Activated T-helper 9 cell treated with anti-CD3 and anti-CD28 coated beads, Interleukin-2, amount 50 U/mL, for 16 hours (primary cell): ENCODE results near the gene AADAT.
"Not testable (repeated sequence)": the region's sequence is repeated elsewhere in the genome, so short reads cannot be mapped to it uniquely, and the experiment has no call there.

Source experiments
- DNase-seq: peaks from one replicate; pipeline ENCODE4 v3.0.0-alpha.2; 2020; ENCODE audit warnings: low read depth

Gene AADAT

DNA sequence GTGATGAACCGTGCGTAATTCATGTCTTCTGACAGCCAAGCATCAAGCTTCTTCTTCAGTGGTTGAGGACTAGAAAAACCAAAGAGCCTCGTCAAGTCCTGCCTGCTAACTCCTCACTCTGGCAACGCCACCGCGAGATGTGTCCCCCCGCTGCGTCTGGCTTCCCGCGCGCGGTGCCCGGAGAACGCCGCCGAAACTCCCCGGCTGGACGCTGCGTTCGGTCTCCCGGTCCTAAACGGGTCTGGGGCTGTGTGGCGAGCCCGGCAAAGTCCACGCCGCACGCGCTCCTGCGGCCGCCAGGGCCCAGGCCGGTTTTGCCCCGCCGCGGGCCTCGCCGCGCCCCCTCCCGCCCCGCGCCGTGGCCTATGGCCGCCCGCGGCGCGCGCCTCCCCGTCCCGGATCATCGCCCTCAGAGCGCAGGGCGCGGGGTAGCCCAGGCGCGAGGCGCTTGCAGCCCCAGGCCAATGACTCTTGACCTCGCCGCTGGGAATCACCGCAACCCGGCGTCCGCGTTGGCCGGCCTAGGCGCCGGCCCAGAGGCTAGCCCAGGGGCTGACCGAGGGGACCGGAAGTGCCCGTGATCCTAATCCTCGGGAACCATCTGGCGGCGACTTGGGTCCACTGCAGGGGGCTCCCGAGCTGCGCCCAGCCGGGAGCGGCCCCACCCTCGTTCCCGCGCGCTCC is at the start of gene AADAT:
AADAT (minus strand) TSS at position 289 of the 684 bp plus-strand sequence; CDS start at position 23, 266 bp downstream.
- DNase-seq, result no peak

DNA sequence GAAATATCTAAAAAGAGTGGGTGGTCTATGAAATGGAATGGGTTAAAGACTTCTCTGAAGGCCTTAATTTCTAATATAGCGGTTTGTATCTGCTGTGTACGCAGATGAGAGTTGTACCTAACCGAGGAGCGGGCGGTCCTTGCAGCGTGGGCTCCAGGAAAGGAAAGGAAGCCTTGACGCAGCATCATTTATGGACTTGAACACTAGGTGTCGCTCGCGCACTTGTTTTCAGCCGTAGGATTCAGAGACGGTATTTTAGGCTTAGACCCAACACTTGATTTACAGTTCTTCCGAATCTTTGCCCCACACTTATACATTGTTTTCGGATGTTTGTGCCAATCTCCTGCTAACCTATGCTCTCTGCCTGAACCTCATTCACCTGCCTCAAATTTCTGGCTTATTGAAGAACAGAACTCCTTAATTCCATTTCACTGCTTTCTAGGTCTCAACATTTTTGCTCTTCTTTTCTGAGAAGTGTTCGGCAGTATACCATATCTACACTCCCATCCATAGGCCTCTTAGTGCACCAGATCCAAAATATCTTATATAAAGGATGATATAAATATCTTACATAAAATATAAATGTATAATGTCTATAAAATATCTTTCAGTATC is 48.9 kb upstream of the AADAT start:
- peak; percentile 20 for DNase-seq

DNA sequence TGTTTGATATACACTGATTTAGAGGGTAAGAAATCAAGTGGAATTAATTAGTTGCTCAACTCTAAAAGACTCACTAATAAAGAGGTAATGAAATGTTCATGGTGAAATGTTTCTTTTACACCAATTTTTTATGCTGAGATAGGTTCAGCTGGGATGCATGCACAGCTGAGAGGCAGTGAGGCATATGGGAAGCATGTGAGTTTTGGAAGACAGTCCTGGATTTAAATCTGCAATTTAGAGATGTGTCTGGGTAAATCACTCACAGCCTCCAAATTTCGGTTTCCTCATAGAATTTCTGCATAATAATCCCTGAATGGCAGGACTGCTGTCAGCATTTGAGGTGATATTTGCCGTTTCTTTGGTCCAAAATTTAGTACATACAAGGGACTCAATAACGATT is 48.2 kb upstream of the AADAT start:
- no peak for DNase-seq

DNA sequence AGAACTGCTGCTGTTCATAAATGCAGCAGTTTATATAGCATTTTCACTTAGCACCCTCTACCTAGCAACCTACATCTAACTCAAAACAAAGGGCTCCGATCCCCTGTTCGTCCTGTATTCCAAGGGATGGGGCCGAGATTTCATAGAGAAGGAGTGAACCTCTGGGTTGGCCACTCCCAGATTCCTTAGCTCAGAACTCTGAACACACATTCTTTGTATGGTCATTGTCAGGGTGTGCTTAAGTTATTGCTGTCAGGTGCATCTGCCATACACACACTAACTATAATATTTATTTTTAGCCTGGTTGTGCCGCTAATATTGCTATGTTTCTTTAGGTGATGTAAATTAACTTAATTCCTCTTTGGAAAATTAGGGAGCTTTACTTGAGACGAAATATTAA is 47.7 kb upstream of the AADAT start:
- no peak for DNase-seq

DNA sequence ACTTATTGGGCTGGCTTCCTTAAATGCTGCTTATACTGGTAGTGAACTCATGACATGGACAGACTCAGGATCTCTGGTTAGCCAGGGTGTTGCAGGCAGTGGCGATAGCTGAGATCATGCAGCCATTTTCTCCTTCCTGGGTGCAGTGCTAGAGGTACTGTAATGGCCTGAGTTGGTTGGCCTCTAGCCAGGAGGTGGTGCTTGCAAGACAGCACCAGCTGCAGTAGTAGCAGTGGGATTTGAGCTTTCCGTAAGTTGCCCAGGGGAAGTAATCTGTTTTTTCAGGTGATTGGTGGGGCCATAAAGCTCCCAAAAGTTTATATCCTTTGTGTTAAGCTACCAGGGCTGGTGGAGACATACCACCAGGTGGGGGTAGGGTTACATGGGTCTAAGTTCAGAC is 45.1 kb upstream of the AADAT start:
- DNase-seq, result no peak

DNA sequence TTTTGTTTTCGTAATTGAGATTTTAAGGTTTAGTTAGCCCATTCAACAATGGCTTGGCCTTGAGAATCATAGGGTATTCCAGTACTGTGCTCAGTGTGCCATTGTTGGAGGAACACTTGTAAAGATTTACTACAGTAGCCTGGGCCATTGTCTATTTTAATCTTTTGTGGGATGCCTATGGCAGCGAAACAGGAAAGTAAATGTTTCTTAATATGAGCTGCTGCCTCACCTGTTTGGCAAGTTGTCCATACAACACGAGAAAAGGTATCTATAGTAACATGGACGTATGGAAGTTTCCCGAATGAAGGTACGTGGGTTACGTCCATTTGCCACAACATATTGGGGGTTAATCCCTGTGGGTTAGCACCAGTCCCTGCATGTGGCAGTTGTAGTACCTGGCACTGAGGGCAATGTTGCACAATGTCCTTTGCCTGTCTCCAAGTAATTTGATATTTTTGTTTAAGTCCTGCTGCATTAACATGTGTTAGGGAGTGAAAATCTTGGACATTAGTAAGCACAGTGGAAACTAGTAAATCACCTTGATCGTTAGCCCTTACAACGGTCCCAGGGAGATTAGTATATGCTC is 38.6 kb upstream of the AADAT start:
- no peak for DNase-seq

DNA sequence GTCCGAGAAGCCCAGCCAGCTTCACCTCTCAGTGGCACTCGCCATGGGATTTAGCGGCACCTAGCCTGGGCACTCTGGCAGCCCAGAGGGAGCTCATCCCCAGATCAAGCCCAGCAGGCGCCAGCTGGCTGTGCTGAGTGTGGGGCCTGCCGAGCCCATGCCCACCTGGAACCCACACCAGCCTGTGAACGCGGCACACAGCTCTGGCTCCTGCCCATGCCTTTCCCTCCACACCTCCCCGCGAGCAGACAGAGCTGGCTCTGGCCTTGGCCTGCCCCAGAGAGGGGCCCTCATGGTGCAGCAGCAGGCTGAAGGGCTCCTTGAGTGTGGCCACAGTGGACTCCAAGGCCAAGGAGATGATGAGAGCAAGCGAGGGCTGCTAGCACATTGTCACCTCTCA is 38.0 kb upstream of the AADAT start:
- no peak for DNase-seq

DNA sequence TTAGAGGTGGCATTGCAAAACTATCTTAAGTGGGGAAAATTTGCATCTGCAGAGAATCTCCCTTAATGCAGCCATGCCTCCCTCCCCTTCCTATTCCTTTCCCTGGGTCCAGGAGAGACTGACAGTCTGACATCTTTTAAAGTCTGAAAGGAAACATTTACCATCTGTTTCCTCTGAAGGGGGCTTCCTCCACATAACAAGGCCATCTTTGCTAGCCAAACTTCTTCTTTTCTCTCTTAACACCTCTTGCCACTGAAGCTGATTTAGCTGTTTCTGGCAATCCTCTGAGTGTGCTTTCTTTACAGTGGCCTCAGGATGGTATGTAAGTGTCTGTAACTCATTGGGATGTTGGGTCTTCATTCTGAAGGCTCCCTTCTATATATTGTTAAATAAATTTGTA is 34.6 kb upstream of the AADAT start:
- no peak for DNase-seq

DNA sequence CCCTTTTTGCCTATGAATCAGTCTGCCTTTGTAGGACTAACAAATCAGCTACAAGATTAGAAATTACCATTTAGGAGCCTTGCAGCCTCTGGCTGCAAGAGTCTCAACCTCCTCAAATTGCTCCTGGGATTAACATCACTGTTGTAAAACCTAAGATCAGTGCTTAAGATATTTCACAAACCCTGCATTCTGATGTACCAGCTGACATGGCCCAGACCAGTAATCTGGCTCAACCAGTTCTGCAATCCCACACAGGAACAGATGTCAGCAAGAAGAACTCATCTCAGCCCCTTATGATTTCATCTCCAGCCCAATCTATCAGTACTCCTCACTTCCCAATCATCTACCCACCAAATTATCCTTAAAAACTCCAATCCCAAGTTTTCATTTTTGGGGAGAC is 32.5 kb upstream of the AADAT start:
- no peak for DNase-seq

DNA sequence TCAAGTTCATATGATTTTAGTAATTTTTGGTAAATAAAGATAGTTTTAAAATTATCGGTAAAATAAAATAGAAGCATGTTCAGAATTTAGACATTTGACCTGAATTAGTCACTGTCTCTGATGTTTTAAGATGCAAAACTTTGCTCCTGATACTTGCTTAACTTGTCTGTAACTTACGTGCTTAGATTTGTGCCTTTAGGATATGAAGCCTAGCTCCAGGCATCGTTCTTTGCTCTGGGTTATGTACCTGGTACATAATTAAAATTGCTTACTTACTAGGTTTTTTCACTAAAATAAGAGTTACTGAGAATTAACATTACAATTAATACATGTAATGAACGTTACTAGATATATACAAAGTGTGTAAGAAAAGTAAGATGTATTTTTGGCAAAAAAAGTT is 24.9 kb upstream of the AADAT start:
- no peak for DNase-seq

DNA sequence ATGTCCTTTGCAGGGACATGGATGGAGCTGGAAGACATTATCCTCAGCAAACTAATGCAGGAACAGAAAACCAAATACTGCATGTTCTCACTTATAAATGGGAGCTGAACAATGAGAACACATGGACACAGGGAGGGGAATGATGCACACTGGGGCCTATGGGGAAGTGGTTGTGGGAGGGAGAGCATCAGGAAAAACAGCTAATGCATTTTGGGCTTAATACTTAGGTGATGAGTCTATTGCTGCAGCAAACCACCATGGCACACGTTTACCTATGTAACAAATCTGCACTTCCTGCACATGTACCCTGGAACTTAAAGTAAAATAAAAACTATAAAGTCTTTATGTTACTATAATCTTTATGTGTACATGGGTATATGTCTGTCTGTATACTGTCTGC is 24.4 kb upstream of the AADAT start:
- DNase-seq, result not testable (repeated sequence)

DNA sequence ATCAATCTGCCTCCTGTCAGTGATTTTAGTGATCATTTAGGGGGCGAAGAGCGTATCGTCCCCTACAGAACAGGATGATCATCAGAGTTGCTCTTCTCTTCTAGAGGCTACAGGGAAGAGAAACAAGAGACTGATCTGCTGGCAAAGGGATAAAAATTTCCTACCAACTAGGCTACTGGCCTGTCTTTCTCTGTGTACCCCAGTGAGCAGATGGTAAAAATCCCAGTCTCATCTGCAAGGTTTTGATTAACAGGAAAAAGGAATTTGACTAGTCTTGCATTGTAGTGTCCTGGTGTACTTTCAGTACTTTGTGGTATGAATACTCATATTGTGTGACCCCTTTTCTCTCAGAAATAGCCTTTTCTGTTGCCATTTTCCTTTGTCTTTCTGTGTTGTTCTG is 21.8 kb upstream of the AADAT start:
- DNase-seq, result no peak

DNA sequence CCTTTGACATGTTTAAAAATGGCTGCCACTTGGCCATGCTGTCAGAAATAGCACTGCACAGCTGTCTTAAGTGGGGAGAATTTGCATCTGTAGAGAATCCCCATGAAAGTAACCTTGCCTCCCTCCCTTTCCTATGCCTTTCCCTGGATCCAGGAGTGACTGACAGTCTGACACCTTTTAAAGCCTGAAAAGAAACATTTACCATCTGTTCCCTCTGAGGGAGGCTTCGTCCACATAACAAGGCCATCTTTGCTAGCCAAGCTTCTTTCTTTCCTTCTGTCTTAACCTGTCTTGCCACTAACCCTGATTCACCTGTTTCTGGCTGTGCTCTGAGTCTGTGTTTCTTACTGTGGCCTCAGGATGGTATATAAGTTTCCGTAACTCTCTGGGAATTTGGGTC is 21.3 kb upstream of the AADAT start:
- DNase-seq, result no peak

DNA sequence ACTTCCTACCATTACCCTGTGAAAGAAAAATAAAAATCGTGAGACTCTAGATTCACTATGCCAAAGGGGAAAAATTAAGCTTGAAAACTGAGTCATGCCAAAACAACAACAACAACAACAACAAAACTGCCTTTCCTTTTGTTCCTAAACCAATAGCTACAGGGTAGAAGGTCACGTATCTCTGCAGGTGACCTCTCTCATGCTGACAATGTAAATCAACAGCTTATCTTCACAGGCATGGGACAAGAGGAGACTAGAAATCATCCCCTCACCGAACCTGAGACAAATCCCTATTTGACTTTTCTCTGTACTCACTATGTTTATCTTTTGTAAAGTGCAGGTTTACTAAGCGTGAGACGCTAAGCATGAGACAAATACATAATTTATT is 20.5 kb upstream of the AADAT start:
- DNase-seq, result no peak

DNA sequence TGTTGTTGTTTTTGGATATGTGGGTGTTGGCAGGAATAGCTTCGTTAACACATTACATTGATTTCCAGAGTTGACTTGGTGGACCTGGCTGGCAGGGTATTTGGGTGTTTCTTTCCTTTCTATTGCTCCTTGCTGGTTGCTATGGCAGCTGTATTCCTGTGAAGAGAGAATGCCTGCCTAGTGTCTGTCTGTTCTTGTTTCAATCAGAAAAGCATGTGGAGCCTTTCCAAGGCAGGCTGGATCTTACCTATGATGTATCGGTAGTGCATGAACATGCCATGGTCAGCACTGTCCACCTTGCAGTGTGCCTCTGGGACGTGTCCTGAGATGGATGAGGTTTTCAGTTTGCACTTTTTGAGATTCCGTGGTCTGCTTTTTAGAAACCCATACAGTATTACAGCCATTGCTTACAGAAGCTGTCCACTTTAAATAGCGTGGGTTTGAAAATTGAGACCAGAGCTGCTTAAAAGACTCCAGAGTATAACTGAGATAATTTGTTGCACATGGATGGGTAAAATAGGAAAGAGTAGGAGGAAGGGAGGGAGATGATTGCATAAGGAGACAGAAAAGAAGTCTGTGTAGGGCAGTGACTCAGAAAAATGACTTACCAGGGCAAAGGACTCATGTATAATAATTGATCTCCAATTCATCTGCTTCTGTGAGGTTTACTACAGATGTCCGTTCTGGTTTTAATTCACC is 20.0 kb upstream of the AADAT start:
- no peak for DNase-seq

DNA sequence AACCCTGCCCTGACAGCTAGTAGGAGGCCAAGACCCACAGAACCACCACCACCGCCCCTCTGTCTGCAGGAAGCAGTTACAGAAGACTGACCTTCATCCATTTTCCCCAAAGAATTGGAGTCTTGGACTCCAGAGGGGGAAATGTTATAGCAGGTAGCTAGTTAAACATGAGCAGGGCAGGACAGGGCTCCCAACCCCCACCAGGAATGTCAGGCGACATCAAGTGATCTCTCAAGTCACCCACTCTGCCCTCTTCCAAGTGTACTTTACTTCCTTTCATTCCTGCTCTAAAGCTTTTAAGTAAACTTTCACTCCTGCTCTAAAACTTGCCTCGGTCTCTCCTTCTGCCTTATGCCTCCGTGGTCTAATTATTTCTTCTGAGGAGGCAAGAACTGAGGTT is 17.1 kb upstream of the AADAT start:
- no peak for DNase-seq

DNA sequence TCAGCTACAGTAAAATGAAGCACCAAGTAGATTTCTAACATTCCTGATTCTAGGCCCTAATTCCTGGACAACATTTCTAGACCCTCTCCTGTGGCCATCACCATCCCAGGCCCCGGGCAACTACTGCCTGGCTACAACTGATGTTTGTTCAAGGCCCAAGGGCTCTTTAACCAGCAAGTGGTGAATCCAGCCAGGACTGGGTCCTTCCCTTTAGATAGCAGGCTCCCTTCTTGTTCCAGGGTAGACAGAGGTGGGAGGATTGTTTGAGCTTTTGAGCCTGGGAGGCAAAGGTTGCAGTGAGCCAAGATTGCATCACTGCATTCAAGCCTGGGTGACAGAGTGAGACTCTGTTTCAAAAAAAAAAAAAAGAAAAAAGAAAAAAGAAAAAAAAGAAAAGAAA is 12.7 kb upstream of the AADAT start:
- DNase-seq, result no peak

DNA sequence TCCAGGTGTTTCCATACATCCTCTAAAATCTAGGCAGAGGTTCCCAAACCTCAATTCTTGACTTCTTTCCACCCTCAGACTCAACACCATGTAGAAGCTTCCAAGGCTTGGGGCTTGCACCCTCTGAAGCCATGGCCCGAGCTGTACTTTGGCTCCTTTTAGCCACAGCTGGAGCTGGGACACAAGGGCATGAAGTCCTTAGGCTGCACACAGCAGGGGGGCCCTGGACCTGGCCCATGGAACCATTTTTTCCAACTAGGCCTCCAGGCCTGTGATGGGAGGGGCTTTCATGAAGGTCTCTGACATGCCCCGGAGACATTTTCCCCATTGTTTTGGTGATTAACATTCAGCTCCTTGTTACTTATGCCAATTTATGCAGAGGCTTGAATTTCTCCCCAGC is 8.4 kb upstream of the AADAT start:
- not testable (repeated sequence) for DNase-seq

DNA sequence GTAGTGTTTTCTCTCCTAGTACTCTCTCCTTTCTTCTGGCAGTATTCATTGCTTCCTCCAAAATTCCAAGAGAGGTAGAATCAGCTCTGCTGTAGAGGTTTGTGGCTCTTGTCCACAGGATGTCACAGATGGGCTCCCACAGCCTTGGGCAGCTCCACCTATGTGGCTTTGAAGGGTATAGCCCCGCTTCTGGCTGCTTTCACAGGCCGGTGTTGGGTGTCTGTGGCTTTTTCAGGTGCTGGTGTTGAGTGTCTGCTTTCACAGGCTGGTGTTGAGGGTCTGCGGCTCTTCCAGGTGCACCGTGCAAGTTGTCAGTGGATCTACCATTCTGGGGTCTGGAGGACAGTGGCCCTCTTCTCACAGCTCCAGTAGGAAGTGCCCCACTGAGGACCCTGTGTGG is 7.9 kb upstream of the AADAT start:
- no peak for DNase-seq

DNA sequence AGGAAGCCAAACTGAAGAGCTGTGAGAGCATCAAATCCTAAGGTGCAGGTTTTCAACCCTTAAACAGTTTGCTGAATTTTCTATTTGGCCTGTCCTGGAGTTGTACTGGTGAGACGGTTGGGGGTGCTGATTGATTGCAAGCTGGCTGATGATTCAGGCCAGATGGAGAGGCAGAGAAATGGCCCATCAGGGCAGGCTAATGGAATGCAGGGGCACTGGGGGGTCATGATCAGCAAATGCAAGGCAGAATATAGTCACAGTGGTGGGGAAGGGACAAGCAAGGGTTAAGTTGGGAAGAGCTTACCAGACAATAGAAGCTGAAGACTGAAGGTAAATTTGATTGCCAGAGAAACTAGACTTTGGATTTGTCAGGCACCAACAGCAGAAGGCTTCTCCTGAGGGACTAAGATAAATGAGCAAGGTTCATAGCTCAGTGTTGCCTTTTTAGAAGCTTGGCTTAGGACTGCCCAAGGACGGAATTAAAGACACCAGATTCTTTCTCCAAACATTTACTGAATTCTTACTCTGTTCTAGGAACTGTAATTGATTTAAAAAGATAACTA is 4.3 kb upstream of the AADAT start:
- DNase-seq, result no peak

DNA sequence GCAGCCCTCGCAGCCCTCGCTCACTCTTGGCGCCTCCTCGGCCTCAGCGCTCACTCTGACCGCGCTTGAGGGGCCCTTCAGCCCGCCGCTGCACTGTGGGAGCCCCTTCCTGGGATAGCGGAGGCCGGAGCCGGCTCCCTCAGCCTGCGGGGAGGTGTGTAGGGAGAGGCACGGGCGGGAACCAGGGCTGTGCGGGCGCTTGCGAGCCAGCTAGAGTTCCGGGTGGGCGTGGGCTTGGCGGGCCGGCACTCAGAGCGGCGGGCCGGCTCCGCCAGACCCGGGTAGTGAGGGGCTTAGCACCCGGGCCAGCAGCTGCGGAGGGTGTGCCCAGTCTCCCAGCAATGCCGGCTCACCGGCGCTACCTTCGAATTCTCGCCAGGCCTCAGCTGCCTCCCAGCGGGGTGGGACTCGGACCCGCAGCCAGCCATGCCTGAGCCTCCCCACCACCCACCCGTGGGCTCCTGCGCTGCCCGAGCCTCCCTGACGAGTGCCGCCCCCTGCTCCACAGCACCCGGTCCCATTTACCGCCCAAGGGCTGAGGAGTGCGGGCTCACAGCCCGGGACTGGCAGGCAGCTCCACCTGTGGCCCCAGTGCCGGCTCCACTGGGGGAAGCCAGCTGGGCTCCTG is 1.4 kb upstream of the AADAT start:
- DNase-seq, result no peak

DNA sequence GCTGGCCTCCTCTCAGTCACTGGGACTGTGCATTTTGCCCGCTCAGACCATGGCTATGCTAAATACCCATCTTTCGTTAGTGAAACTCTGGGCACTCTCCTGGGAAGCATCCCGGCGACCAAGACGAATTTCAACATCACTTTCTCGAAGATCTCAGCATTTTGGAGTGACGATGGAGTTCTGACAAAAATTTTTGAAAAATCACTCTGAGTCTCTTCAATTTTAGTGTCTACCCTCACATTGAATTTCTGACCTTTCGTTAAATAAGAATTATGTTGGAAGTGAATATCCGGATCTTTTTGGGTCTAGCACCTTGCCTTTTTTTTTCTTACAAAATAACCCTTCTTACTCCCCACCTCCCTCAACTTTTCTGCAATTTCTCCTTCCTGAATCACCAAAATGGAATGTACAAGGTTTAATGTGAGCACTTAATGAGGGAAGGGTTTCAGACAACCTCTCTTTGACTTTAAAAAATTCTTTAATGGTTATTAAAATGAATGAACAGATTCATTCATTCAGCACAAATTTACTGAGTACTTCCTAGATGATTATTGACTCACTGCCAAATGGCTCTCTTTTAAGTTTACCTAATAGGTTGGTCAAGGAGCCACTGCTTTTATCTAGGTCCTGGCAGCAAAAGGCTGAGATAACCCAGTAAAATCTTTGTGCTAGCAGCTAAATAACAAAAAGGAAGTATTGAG is 746 bp upstream of the AADAT start:
- DNase-seq, result no peak
